Activated T-cell treated with anti-CD3 and anti-CD28 coated beads for 4 hours (primary cell): Measurements from ENCODE around the gene EMX2.
A peak's percentile ranks its signal among the peaks of the same experiment; 100 is the strongest.
"Not testable (repeated sequence)": the region's sequence is repeated elsewhere in the genome, so short reads cannot be mapped to it uniquely, and the experiment has no call there.

ENCODE experiments used
- DNase-seq: peaks from one replicate; pipeline ENCODE4 v3.0.0-alpha.2; 2020

The EMX2 gene

GRCh38 chr10:117542706-117543224 lies at the start of gene EMX2:
Gene EMX2 (plus strand): TSS chr10:117542746. CDS start chr10:117543268, 522 bp downstream.
- DNase-seq = no peak

DNA sequence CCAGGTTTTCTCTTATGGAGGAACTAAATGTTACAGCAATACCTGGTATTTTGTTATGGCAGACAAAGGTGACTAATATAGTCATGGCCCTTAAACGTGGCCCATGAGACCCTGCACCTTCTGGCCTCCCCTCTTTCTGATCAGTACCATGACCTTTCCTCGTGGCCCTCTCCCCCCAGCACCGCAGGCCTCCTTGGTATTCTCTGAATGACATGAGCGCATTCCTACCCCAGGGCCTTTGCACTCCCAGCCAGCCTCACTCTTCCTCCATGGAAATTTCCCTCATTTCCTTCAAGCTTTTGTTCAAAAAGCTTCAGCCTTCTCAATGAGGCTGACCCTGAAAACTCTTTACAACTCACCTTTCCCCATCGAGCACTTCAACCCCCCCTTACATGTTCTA lies 46.5 kb upstream of the EMX2 start:
- no peak for DNase-seq

DNA sequence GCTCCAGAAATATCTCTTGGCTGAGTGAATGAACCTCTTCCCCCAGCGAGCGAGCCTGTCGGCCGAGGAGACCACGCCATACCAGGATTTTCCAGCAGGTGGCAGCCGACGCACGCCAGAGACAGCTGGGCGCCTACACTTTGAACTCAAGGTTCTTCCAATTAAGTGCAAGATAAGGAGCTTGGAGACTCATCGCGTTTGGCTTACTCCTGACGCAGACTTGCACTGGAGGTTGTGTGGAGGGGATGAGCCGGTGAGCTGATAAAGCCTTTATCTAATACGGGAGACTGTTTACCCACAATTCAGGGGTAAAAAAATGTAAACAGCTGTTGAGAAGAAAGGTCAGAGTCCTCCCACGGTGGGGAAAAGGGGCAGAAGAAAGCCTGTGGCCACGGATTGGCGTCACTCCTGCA lies 45.9 kb upstream of the EMX2 start:
- peak; percentile 63 for DNase-seq

GRCh38 chr10:117497736-117498135 lies 44.8 kb upstream of the EMX2 start:
- DNase-seq = no peak

DNA sequence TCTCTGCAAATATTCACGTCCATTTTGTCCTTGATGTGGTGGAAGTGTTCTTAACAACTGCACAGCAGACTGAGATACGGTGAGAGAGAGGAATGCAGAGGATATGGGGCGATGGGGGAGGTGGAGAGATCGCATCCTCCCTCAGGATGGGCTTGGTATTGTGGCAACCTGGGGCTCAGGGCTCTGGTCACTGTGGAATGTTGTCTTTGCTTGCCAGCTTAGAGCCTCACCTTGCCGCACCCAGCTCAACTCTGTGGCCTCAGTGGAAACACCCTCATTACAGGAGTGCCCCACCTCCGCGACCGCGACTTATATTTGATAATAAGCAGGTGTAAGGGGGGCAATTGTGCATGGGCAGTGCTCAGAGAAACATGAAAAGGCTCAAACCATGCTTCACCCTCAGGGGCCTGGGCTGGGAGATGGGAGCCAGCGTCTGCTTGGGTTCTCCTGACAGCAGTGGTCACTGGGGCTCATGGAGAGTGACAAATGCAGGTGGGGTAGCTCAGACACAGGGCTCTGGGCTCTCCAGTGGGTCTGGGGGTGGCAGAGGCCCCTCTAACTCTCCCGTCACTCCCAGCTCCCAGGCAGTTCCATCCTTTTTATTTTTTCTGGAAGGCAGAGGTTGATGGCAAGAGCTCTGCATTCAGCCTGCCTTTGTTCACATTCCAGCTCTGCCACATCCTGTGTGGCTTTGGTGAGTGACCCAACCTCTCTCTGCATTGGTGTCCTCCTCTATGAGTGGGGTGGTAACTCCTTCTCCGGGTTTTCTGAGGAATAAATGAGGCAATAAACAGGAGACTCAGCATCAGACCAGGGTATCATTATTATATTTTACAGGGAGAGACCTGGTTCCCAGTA lies 43.1 kb upstream of the EMX2 start:
- DNase-seq = no peak

DNA sequence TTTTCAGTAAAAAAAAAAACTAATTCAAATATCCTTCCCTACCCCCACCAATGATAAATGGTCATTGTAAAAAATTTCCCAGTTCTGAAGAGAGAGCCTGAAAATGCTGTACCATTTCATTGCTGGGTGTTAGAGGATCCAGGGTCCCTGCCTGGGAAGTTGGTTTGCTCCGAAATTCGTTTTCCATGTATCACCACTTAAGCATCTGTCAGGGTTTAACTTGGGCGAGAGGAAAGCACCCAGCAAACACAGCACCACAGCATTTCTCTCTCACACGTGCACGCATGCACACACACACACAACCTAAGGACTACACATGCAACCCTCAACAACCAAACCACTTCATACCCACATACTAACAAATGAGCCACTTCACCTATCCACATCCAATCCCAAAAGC lies 42.1 kb upstream of the EMX2 start:
- DNase-seq = no peak

GRCh38 chr10:117501460-117502035 lies 41.0 kb upstream of the EMX2 start:
- DNase-seq = no peak

GRCh38 chr10:117502421-117503243 lies 39.9 kb upstream of the EMX2 start:
- no peak for DNase-seq

DNA sequence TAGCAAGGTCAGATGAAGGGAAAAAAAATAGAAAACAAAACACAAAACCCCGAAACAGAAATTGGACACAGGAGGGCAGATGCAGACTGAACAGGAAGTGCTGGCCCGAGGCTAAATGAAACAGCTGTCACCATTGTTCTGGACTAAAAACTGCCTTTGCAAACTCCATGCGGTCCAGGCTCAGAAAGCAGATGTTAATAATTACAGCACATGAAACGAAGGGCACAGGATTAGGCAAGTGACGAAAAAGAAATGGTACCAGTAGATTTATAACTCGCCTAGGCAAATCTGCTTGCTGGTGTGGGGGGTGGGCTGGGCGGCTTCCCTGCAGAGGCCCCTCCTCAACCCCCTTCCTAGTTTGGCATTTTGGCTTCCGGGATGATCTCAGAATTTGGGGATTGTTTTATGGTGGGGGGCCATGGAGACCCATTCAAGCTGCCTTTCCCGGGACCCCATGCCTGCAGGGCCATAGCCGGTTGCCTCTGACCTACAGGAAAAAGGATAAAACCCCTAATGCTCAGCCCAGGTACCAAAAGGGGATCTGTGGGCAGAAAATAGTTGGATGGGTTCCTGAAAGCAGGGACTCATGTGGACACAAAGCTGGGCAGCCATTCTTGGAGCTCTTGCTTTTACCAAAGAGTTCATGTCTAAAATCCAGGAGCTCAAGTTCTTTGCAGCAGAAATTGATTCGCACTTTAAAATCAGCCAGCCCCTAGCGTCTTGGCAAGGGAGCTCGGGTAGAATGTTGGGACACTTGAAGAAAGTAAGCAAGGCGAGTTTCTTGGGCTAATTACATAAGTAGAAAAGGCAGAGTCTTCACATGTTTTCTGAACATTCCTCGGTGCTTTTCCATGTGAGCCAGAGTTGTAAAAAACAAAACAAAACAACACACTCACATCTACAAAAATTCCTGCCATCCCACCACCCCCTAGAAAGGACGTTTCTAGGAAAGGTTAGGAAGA lies 39.0 kb upstream of the EMX2 start:
- no peak for DNase-seq

GRCh38 chr10:117504562-117504961 lies 38.0 kb upstream of the EMX2 start:
- DNase-seq = no peak

GRCh38 chr10:117507081-117507480 lies 35.5 kb upstream of the EMX2 start:
- not testable (repeated sequence) for DNase-seq

DNA sequence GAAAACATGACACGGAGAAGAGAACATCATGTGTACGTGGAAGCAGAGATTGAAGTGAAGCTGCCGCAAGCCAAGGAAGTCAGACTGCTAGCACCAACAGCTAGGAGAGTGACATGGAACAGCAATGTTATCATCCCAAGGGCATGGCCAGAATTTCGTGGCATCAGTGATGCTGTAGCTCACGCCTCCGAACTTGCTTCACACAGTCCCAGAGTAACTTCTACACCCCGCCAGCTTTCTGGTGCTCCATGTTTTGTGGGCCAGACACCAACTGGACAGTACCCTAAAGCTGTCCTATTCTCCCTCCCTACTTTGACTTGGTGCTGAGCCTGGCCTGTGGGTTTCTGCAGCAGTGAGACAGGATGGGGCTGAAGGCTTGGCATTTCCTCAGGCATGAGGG lies 33.0 kb upstream of the EMX2 start:
- no peak for DNase-seq

DNA sequence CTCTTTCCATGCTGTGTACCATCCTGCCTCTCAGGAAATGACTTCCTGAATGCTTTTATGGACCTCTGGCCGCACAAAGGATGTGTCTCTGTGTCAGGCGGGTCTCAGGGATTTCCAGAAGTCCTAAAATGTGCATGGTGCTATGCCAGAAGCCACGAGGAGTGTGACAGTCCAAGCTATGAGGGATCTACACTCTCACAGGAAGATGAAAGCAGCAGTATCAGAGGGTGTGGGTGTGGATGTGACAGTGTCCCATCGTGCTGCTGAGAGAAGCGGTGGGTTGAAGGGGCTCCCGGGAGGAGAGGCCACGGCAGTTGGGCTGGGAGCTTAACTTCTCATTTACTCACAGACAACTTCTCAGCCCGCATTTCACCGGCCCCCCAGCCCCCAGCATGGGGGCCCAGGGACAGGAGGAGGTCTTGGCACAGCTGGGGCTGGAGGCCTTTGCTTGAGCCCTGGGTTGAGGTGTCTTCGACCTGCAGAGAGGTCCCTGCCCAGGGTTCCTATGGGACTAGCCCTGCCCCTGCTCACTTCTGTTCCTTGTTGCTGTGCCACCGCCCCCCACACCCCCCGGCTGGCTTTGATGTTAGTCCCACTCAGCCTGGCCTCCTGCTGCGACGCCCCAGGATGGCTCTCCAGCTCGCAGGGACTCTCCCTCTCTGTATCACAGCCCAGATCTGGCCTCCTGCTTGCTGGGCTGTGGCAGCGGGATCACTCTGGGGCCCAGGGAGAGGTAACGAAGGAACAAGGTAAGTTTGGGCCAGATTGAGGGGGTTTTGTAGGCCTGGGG lies 30.8 kb upstream of the EMX2 start:
- DNase-seq = no peak

DNA sequence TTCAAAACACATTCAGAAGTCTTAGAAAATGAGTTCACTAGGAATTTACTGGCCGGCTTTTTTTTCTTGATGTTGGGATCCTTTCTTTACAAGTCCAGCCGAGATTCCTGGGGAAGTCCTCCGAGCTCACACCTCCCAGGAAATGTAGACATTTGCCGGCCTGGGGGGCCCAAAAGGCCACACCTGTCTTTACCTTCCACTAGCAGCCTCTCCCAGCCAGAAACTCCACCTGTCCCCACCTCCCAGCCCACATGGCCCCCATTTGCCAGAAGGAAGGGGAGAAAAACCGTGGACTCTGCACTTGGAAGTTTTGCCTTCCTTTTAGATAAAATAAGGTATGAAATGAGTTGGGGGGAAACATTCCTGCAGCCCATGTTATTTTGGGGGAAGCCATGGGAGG lies 27.6 kb upstream of the EMX2 start:
- no peak for DNase-seq

DNA sequence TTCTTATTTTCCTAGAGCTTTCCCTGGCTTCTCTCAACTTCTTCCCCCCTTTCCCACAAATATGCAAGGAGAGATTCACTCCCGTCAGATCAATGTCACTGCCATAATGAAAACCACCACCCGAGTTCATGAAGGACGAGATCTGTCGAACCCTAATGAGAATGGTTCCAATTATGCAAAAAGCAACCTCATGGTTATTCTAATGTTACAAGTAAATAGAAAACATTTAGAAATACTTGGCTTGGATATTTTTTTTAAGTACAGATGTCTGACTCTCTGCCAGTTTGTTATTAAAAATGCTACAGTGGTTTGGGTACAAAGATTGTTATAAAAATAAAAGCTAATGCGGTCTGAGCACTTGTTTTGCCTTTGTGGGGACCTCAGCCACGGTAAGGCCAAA lies 25.9 kb upstream of the EMX2 start:
- no peak for DNase-seq

GRCh38 chr10:117518246-117518645 lies 24.3 kb upstream of the EMX2 start:
- DNase-seq = no peak

DNA sequence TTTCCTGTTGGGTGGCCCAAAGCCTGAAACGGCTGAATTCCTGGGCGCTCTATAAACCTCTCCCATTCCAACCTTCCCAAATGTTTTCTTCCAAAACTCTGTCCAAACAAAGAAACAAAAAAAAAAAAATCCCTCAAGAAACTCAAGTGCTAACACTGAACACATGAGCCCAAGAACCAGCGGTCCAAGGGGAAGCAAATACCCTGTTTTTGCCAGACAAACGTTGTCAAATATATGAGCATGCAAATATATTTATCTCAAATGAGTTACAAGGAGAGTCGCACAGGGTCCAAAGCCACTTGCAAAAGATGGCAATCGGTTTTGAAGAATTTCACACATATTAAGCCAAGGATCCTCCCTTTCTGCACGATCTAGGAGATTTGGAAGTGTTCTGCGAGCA lies 23.3 kb upstream of the EMX2 start:
- no peak for DNase-seq

- no peak for DNase-seq
Measured at GRCh38 chr10:117519879-117520278, 22.7 kb upstream of the EMX2 start.

DNA sequence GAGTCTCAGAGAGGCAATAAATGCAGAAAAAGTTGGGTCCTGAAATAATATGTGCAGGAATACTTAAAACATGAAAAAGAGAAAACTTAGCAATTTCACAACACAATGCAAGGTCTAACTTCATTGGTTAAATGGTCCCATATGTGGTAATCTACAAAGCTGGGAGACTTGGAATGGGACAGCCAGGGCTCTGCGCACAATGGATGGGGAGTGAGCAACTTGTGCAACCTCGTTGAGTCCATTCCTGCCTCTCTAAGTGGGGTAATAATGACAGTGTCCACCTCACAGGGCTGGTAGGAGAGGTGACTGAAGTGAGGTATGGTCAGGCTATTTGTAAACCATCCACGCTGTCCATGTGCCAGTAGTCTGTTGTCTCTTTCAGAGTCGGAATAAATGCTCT lies 11.8 kb upstream of the EMX2 start:
- DNase-seq = no peak

GRCh38 chr10:117531371-117532002 lies 11.1 kb upstream of the EMX2 start:
- DNase-seq = no peak

- DNase-seq = no peak
Measured at GRCh38 chr10:117532003-117532385, 10.6 kb upstream of the EMX2 start.
